GM12878 (cell line): Measurements from ENCODE around the gene FEM1B.

Source experiments
- CREB1 ChIP-seq: IDR thresholded peaks from 2 replicates; pipeline ENCODE4 v1.6.1; 2012; ENCODE audit warnings: low read depth, mild to moderate bottlenecking, inconsistent platforms
- E4F1 ChIP-seq: fragments of 450-650 bp; IDR thresholded peaks from 2 replicates; pipeline ENCODE4 v1.6.1; 2018; ENCODE audit warnings: borderline replicate concordance, mild to moderate bottlenecking; ENCODE audit not compliant: partially characterized antibody
- IKZF2 ChIP-seq, 2 experiments: fragments of 450-650 bp; IDR thresholded peaks; 2 replicates each; pipeline ENCODE4 v1.6.1; 2017; ENCODE audit warnings: mild to moderate bottlenecking in 2 of 2, moderate library complexity in 2 of 2
- KAT2A ChIP-seq: conservative IDR thresholded peaks from 2 replicates; pipeline ENCODE4 v1.6.1; 2011; ENCODE audit warnings: low read depth, low read length; ENCODE audit not compliant: control insufficient read depth
- MTA3 ChIP-seq: IDR thresholded peaks from 2 replicates; pipeline ENCODE4 v1.6.1; 2012; ENCODE audit warnings: low read length, inconsistent platforms, borderline replicate concordance
- POLR2AphosphoS5 ChIP-seq: IDR thresholded peaks from 2 replicates; pipeline ENCODE4 v1.6.1; 2011; ENCODE audit warnings: mild to moderate bottlenecking, low read length, inconsistent platforms
- REST ChIP-seq: IDR thresholded peaks from 2 replicates; pipeline ENCODE4 v1.6.1; 2012; ENCODE audit warnings: mild to moderate bottlenecking, low read depth, low read length
- SMC3 ChIP-seq: IDR thresholded peaks from 2 replicates; pipeline ENCODE4 v1.6.1; 2011; ENCODE audit warnings: low read length, improper control_type of control experiment, borderline replicate concordance
- SREBF2 ChIP-seq: IDR thresholded peaks from 2 replicates; pipeline ENCODE4 v1.6.1; 2012; ENCODE audit warnings: mild to moderate bottlenecking, low read length
- SRF ChIP-seq, 2 experiments: IDR thresholded peaks; 2 replicates each; pipeline ENCODE4 v1.6.1; 2011; ENCODE audit warnings: low read depth in 2 of 2, low read length in 2 of 2, mild to moderate bottlenecking in 1 of 2, moderate library complexity in 1 of 2
- TF ChIP-seq, protein P1 (sequence below), 3 experiments: IDR thresholded peaks in 2 of 3; conservative IDR thresholded peaks in 1 of 3; 2 replicates each; pipeline ENCODE4 v1.5.1; 2011; ENCODE audit warnings: low read depth in 3 of 3, low read length in 3 of 3, mild to moderate bottlenecking in 3 of 3, control low read depth in 2 of 3, moderate library complexity in 2 of 3, inconsistent platforms in 1 of 3, mixed read lengths in 1 of 3; ENCODE audit not compliant: control insufficient read depth in 2 of 3, insufficient read depth in 1 of 3; ENCODE audit errors: extremely low read depth in 1 of 3

DNA sequence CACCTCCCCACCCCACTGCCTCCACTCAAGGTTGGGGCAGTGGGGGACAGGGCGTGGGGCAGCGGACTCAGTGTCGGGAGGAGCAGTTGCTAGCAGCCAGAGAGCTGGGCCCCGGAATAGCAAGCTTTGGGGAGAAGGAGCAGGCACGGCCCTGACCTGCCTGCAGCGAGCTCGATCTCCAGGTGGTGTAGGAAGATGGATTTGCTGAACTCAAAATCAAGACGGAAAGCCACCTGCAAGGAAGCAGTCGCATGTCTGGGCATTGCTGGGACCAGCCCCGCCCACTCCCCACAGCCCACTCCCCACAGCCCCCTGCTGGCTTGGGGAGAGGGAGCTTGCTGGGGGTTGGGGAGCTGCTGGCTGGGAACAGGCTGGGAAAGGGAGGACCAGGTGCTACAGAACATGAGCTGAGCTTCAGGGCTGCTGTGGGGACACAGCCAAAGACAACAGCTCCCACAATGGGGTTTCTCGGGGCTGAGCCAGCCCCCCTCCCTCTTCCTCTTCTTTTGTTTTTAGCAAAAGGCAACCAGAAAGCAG is 38.0 kb downstream of the FEM1B start:
- TF ChIP-seq, protein P1, sequence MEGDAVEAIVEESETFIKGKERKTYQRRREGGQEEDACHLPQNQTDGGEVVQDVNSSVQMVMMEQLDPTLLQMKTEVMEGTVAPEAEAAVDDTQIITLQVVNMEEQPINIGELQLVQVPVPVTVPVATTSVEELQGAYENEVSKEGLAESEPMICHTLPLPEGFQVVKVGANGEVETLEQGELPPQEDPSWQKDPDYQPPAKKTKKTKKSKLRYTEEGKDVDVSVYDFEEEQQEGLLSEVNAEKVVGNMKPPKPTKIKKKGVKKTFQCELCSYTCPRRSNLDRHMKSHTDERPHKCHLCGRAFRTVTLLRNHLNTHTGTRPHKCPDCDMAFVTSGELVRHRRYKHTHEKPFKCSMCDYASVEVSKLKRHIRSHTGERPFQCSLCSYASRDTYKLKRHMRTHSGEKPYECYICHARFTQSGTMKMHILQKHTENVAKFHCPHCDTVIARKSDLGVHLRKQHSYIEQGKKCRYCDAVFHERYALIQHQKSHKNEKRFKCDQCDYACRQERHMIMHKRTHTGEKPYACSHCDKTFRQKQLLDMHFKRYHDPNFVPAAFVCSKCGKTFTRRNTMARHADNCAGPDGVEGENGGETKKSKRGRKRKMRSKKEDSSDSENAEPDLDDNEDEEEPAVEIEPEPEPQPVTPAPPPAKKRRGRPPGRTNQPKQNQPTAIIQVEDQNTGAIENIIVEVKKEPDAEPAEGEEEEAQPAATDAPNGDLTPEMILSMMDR (IDR thresholded peaks at IDR 0.05 in 2 of 3, conservative IDR thresholded peaks at IDR 0.05 in 1 of 3; ENCODE audit: control insufficient read depth in 2 of 3, extremely low read depth in 1 of 3, insufficient read depth in 1 of 3, low read depth in 3 of 3, low read length in 3 of 3) = no peak
- TF ChIP-seq SRF (IDR thresholded peaks at IDR 0.05; ENCODE audit: low read depth in 2 of 2, low read length in 2 of 2) (no peak), POLR2AphosphoS5 (no peak), E4F1 (no peak), SMC3 (no peak), SREBF2 (no peak), KAT2A (no peak), IKZF2 (IDR thresholded peaks at IDR 0.05) (no peak), MTA3 (no peak), REST (no peak), CREB1 (no peak)
